Measurements from ENCODE around the gene NCAN. TPM values are rescaled to one million over a fixed set of nuclear protein-coding genes. Genes with fewer than 3 reads are reported as not detected.

Gene NCAN
- total and polyA plus RNA-seq, 9 of the 15 experiments (the other 6 are each of a cell fraction or from before 2014, with no cell fraction given) = 0.04 TPM; not detected in 8

DNA sequence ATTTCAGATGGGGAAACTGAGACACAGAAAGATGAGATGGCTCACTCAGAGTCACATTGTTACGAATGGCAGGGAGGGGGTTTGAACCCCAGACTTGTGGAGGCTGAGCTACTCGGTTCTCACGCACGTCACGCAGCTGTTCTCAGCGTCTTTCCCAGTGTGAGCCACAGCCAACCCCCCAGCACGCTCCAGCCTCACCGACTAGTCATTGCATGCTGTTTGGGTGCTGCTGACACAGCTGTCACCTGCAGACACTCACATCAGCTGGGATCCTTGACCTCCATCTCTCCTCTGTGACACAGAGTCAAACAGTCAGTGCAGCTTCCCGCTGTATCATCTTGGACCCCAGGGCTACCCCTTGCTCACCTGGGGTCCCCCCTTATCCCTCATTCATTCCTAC, 2.4 kb upstream of the NCAN start:
- Histone ChIP-seq H3K9me1 (ENCODE audit: control insufficient read depth, insufficient read depth, low read length) (peaks cover 3% of the 10 kb centered on the region), H3K4me3 (no peak overlapping the region), H3K4me2 (ENCODE audit: insufficient read depth, low read length) (no peak overlapping the region), H3K4me1 (replicated peaks in 1 of 2; ENCODE audit: control insufficient read depth in 2 of 2, insufficient read depth in 2 of 2, low read length in 2 of 2) (peaks cover 8 to 17% of the 10 kb centered on the region in 2 experiments; a peak in 4 of 5 replicates), H2AFZ (ENCODE audit: low read depth, low read length) (no peak overlapping the region), H3K9ac (ENCODE audit: insufficient read depth in 1 of 2, low read depth in 2 of 2, low read length in 2 of 2) (no peak overlapping the region), H3K27me3 (ENCODE audit: control insufficient read depth in 2 of 2, insufficient read depth in 2 of 2, low read length in 2 of 2) (peaks cover 4 to 26% of the 10 kb centered on the region in 2 experiments), H4K20me1 (replicated peaks; ENCODE audit: control insufficient read depth, insufficient read depth, low read length) (no peaks in the 10 kb centered on the region), H3K9me3 (replicated peaks; ENCODE audit: control insufficient read depth, insufficient read depth, low read depth, low read length) (no peaks in the 10 kb centered on the region), H3K36me3 (ENCODE audit: control insufficient read depth, insufficient read depth, low read length) (no peaks in the 10 kb centered on the region), H3K27ac (ENCODE audit: extremely low read depth, low read depth, low read length) (no peak overlapping the region), H3K79me2 (ENCODE audit: control insufficient read depth, insufficient read depth, low read length) (no peaks in the 10 kb centered on the region)
- TF ChIP-seq CBX8 (IDR thresholded peaks at IDR 0.05; ENCODE audit: borderline replicate concordance, extremely low read depth, low read depth, low read length, poor library complexity, severe bottlenecking) (no peak), ZNF764 (CRISPR knock-in tag; IDR thresholded peaks at IDR 0.05; ENCODE audit: low read depth) (no peak), NFATC3 (IDR thresholded peaks at IDR 0.05) (no peak), CBFA2T3 (IDR thresholded peaks at IDR 0.05) (0 out of 2 replicates have a peak, but pooled peaks have one; percentile 14), ZNF224 (CRISPR knock-in tag; IDR thresholded peaks at IDR 0.05) (no peak), L3MBTL2 (IDR thresholded peaks at IDR 0.05) (no peak), TFAP4 (CRISPR knock-in tag; IDR thresholded peaks at IDR 0.05; ENCODE audit: borderline replicate concordance) (peak; percentile 54; the same call in 1 of the 2 replicates)
- intact Hi-C loops (cut with micrococcal nuclease) = no loop called here
- DNase-seq (ENCODE audit: extremely low read depth in 1 of 4, low spot score in 3 of 4) (no peak), FAIRE-seq (no peak), ATAC-seq (peak; percentile 57)
- POLR2A ChIA-PET = interaction anchor here (0.7 to 1.8 kb wide), 2 partner anchors 12 to 14 kb away, joined by 3 to 5 read pairs; no protein-coding TSS in a partner anchor
- BruUV-seq (replicated peaks) = no TSS peak
- in situ Hi-C loops (cut with MboI) = no loop called here
- CTCF ChIA-PET (ENCODE audit: low intra/inter-chr PET ratio) = no interaction called here
- 3% methylated on average over 9 of the region's 9 CpGs for WGBS (ENCODE audit: insufficient coverage, low coverage, missing lambda C conversion rate)

All from K562 (cell line).